Measurements from ENCODE around the gene KCNIP1. TPM values are rescaled to one million over a fixed set of nuclear protein-coding genes. Genes with fewer than 3 reads are reported as not detected.

Gene KCNIP1
- polyA plus RNA-seq, 1 donor from 2014 or later: 13.8 TPM

GRCh38 chr5:170533383-170533782, 29.6 kb downstream of the KCNIP1 start:
- H3K79me2 ChIP-seq (replicated peaks; ENCODE audit: insufficient read depth, low read length): no peaks in the 10 kb centered on the region
- H3K27ac ChIP-seq (ENCODE audit: low read length): no peak overlapping the region
- no peaks in the 10 kb centered on the region for H3K9me3 ChIP-seq (ENCODE audit: low read length)
- H3K36me3 ChIP-seq (ENCODE audit: insufficient read depth, low read length): no peaks in the 10 kb centered on the region
- H3K4me2 ChIP-seq (ENCODE audit: low read length): no peak overlapping the region
- H3K9ac ChIP-seq (ENCODE audit: low read length): no peak overlapping the region
- H4K20me1 ChIP-seq (ENCODE audit: insufficient read depth): no peaks in the 10 kb centered on the region
- no peaks in the 10 kb centered on the region for H3K9me2 ChIP-seq (ENCODE audit: insufficient read depth, low read length)
- TF ChIP-seq REST (IDR thresholded peaks at IDR 0.05; ENCODE audit: borderline replicate concordance) (no peak), TAF1 (IDR thresholded peaks at IDR 0.05; ENCODE audit: low read depth) (no peak), CTCF (IDR thresholded peaks at IDR 0.05; ENCODE audit: poor library complexity, severe bottlenecking) (no peak), RAD21 (conservative IDR thresholded peaks at IDR 0.05) (no peak), SMC3 (conservative IDR thresholded peaks at IDR 0.05; ENCODE audit: poor library complexity) (no peak), POLR2AphosphoS5 (IDR thresholded peaks at IDR 0.05) (no peak), EZH2 (IDR thresholded peaks at IDR 0.05; ENCODE audit: borderline replicate concordance, insufficient read depth, low read length, poor library complexity, severe bottlenecking) (no peak), EP300 (conservative IDR thresholded peaks at IDR 0.05; ENCODE audit: poor library complexity, severe bottlenecking) (no peak), MXI1 (conservative IDR thresholded peaks at IDR 0.05; ENCODE audit: poor library complexity, severe bottlenecking) (no peak)
- no peaks in the 10 kb centered on the region for H3F3A ChIP-seq (ENCODE audit: insufficient read depth, low read length, poor library complexity, severe bottlenecking)
- H3K27me3 ChIP-seq (ENCODE audit: insufficient read depth, low read depth, low read length): no peaks in the 10 kb centered on the region
- H3K4me3 ChIP-seq (ENCODE audit: low read length): no peak overlapping the region
- H2AFZ ChIP-seq (ENCODE audit: low read depth, low read length): no peak overlapping the region

GRCh38 chr5:170534177-170534576, 30.4 kb downstream of the KCNIP1 start:
- H2AFZ ChIP-seq (ENCODE audit: low read depth, low read length): no peak overlapping the region
- H3K4me3 ChIP-seq (ENCODE audit: low read length): no peak overlapping the region
- H4K20me1 ChIP-seq (ENCODE audit: insufficient read depth): no peaks in the 10 kb centered on the region
- H3K27me3 ChIP-seq (ENCODE audit: insufficient read depth, low read depth, low read length): no peaks in the 10 kb centered on the region
- TF ChIP-seq EP300 (conservative IDR thresholded peaks at IDR 0.05; ENCODE audit: poor library complexity, severe bottlenecking) (no peak), RAD21 (conservative IDR thresholded peaks at IDR 0.05) (no peak), REST (IDR thresholded peaks at IDR 0.05; ENCODE audit: borderline replicate concordance) (no peak), MXI1 (conservative IDR thresholded peaks at IDR 0.05; ENCODE audit: poor library complexity, severe bottlenecking) (no peak), SMC3 (conservative IDR thresholded peaks at IDR 0.05; ENCODE audit: poor library complexity) (no peak), POLR2AphosphoS5 (IDR thresholded peaks at IDR 0.05) (no peak)
- H3K27ac ChIP-seq (ENCODE audit: low read length): no peak overlapping the region
- H3K4me2 ChIP-seq (ENCODE audit: low read length): no peak overlapping the region
- H3K9me2 ChIP-seq (ENCODE audit: insufficient read depth, low read length): no peaks in the 10 kb centered on the region
- no peaks in the 10 kb centered on the region for H3F3A ChIP-seq (ENCODE audit: insufficient read depth, low read length, poor library complexity, severe bottlenecking)
- H3K36me3 ChIP-seq (ENCODE audit: insufficient read depth, low read length): no peaks in the 10 kb centered on the region
- H3K9ac ChIP-seq (ENCODE audit: low read length): no peak overlapping the region
- H3K9me3 ChIP-seq (ENCODE audit: low read length): no peaks in the 10 kb centered on the region
- no peaks in the 10 kb centered on the region for H3K79me2 ChIP-seq (replicated peaks; ENCODE audit: insufficient read depth, low read length)
